Duodenal mucosa (tissue), 2 donors: ENCODE results near the gene ZNF526.

Experiments used
- H3K27ac ChIP-seq: one replicate; pipeline ENCODE4 v1.7.0; 2013; ENCODE audit warnings: low read depth, low read length
- H3K27me3 ChIP-seq, 2 donors: one replicate each; pipeline ENCODE4 v1.7.0; 2013; ENCODE audit warnings: low read length in 2 of 2, control low read depth in 1 of 2; ENCODE audit not compliant: insufficient read depth in 2 of 2, control insufficient read depth in 1 of 2
- H3K36me3 ChIP-seq, 2 donors: one replicate each; pipeline ENCODE4 v1.7.0; 2013; ENCODE audit warnings: low read length in 2 of 2, control low read depth in 1 of 2; ENCODE audit not compliant: insufficient read depth in 2 of 2, control insufficient read depth in 1 of 2
- H3K4me1 ChIP-seq, 2 donors: one replicate each; pipeline ENCODE4 v1.7.0; 2013; ENCODE audit warnings: low read length in 2 of 2, control low read depth in 1 of 2; ENCODE audit not compliant: insufficient read depth in 2 of 2, control insufficient read depth in 1 of 2
- H3K4me3 ChIP-seq, 2 donors: one replicate each; pipeline ENCODE4 v1.7.0; 2013; ENCODE audit warnings: low read length in 2 of 2, low read depth in 1 of 2
- H3K9ac ChIP-seq, 2 donors: one replicate each; pipeline ENCODE4 v1.7.0; 2013; ENCODE audit warnings: low read length in 2 of 2, low read depth in 1 of 2
- H3K9me3 ChIP-seq, 2 donors: one replicate each; pipeline ENCODE4 v1.7.0; 2013; ENCODE audit warnings: low read length in 2 of 2, control low read depth in 1 of 2; ENCODE audit not compliant: control insufficient read depth in 1 of 2

The ZNF526 gene

GRCh38 chr19:42233678-42234292 is 13.7 kb downstream of the ZNF526 start:
- H3K4me1 ChIP-seq = peaks cover 15 to 21% of the 10 kb centered on the region in 2 donors
- peak overlapping the region; percentile 48 to 55 for H3K9ac ChIP-seq
- H3K27me3 ChIP-seq = no peaks in the 10 kb centered on the region
- H3K36me3 ChIP-seq = peaks cover 51 to 77% of the 10 kb centered on the region in 2 donors
- peak overlapping the region; percentile 87 for H3K27ac ChIP-seq
- no peaks in the 10 kb centered on the region for H3K9me3 ChIP-seq
- H3K4me3 ChIP-seq = peak overlapping the region in 1 of 2 donors; percentile 8

GRCh38 chr19:42234364-42234763 is 14.3 kb downstream of the ZNF526 start:
- Histone ChIP-seq H3K9me3 (no peaks in the 10 kb centered on the region), H3K27ac (peak overlapping the region; percentile 58), H3K27me3 (no peaks in the 10 kb centered on the region), H3K9ac (peak overlapping the region; percentile 18 to 48), H3K4me1 (peaks cover 15 to 21% of the 10 kb centered on the region in 2 donors), H3K4me3 (peak overlapping the region in 1 of 2 donors; percentile 8), H3K36me3 (peaks cover 50 to 77% of the 10 kb centered on the region in 2 donors)

GRCh38 chr19:42235181-42235580 is 15.1 kb downstream of the ZNF526 start:
- Histone ChIP-seq H3K27me3 (no peaks in the 10 kb centered on the region), H3K9me3 (no peaks in the 10 kb centered on the region), H3K9ac (no peak overlapping the region), H3K4me3 (no peak overlapping the region), H3K4me1 (peaks cover 15 to 21% of the 10 kb centered on the region in 2 donors), H3K27ac (no peak overlapping the region), H3K36me3 (peaks cover 42 to 77% of the 10 kb centered on the region in 2 donors)

GRCh38 chr19:42239544-42240220 is 19.6 kb downstream of the ZNF526 start:
- peaks cover 17 to 41% of the 10 kb centered on the region in 2 donors for H3K36me3 ChIP-seq
- no peak overlapping the region for H3K27ac ChIP-seq

GRCh38 chr19:42241279-42241678 is 21.2 kb downstream of the ZNF526 start:
- no peaks in the 10 kb centered on the region for H3K27me3 ChIP-seq
- H3K4me1 ChIP-seq = peaks cover 14 to 29% of the 10 kb centered on the region in 2 donors
- peaks cover 4 to 28% of the 10 kb centered on the region in 2 donors for H3K36me3 ChIP-seq
- H3K4me3 ChIP-seq = peak overlapping the region; percentile 77 to 94
- no peak overlapping the region for H3K27ac ChIP-seq
- H3K9ac ChIP-seq = peak overlapping the region; percentile 96
- no peaks in the 10 kb centered on the region for H3K9me3 ChIP-seq

More at GRCh38 chr19:42239544-42240220, 19.6 kb downstream of the ZNF526 start:
- Histone ChIP-seq H3K27me3 (no peaks in the 10 kb centered on the region), H3K4me1 (peaks cover 18 to 25% of the 10 kb centered on the region in 2 donors), H3K9me3 (no peaks in the 10 kb centered on the region), H3K4me3 (no peak overlapping the region), H3K9ac (no peak overlapping the region)

- peaks cover 0 to 21% of the 10 kb centered on the region in 2 donors for H3K36me3 ChIP-seq
- peak overlapping the region; percentile 96 for H3K9ac ChIP-seq
- no peaks in the 10 kb centered on the region for H3K9me3 ChIP-seq
- peak overlapping the region; percentile 77 to 94 for H3K4me3 ChIP-seq
- peaks cover 14 to 29% of the 10 kb centered on the region in 2 donors for H3K4me1 ChIP-seq
- H3K27me3 ChIP-seq = no peaks in the 10 kb centered on the region
- peak overlapping the region; percentile 69 for H3K27ac ChIP-seq
Measured at GRCh38 chr19:42242069-42242511, 22.0 kb downstream of the ZNF526 start.

- H3K36me3 ChIP-seq = peaks cover 0 to 21% of the 10 kb centered on the region in 2 donors
- H3K27me3 ChIP-seq = no peaks in the 10 kb centered on the region
- H3K9me3 ChIP-seq = no peaks in the 10 kb centered on the region
- H3K4me1 ChIP-seq = peaks cover 14 to 29% of the 10 kb centered on the region in 2 donors
- H3K27ac ChIP-seq = peak within 1 kb of the TSS; percentile 86
- peak within 1 kb of the TSS; percentile 79 to 94 for H3K4me3 ChIP-seq
- H3K9ac ChIP-seq = peak within 1 kb of the TSS; percentile 96
Measured at GRCh38 chr19:42242512-42243409, 22.6 kb downstream of the ZNF526 start, which contains the start of gene GSK3A. Gene GSK3A, minus strand, starts transcription at chr19:42242602. Its CDS starts 137 bp downstream, at chr19:42242465.

GRCh38 chr19:42244347-42245220 is 24.5 kb downstream of the ZNF526 start:
- no peaks in the 10 kb centered on the region for H3K9me3 ChIP-seq
- peak overlapping the region; percentile 86 for H3K27ac ChIP-seq
- H3K9ac ChIP-seq = peak overlapping the region; percentile 75 to 94
- peak overlapping the region; percentile 79 to 94 for H3K4me3 ChIP-seq
- H3K36me3 ChIP-seq = peaks cover 5 to 24% of the 10 kb centered on the region in 2 donors
- peaks cover 14 to 29% of the 10 kb centered on the region in 2 donors for H3K4me1 ChIP-seq
- no peaks in the 10 kb centered on the region for H3K27me3 ChIP-seq

- Histone ChIP-seq H3K4me1 (peaks cover 17 to 33% of the 10 kb centered on the region in 2 donors), H3K4me3 (peak overlapping the region; percentile 79 to 94), H3K9ac (peak overlapping the region; percentile 35 to 75), H3K27ac (no peak overlapping the region), H3K9me3 (no peaks in the 10 kb centered on the region), H3K27me3 (no peaks in the 10 kb centered on the region), H3K36me3 (peaks cover 6 to 23% of the 10 kb centered on the region in 2 donors)
Measured at GRCh38 chr19:42245231-42245630, 25.1 kb downstream of the ZNF526 start.
